Gastroesophageal sphincter (tissue), 3 donors: ENCODE data around the gene KLK13.

Experiments
- EP300 ChIP-seq: sonication (generic); formaldehyde crosslinking; IDR thresholded peaks from one replicate; pipeline ENCODE4 v1.6.1; 2017; ENCODE audit warnings: antibody characterized with exemption, mild to moderate bottlenecking
- TF ChIP-seq, protein P1 (sequence below), 4 experiments: fragments of 200-600 bp in 2 of 4; fragments of 450-650 bp in 2 of 4; sonication (generic) in 1 of 4; IDR thresholded peaks; one replicate each; pipeline ENCODE4 v1.5.1; 2017 to 2019; ENCODE audit warnings: antibody characterized with exemption in 4 of 4, mild to moderate bottlenecking in 2 of 4, moderate library complexity in 2 of 4

DNA sequence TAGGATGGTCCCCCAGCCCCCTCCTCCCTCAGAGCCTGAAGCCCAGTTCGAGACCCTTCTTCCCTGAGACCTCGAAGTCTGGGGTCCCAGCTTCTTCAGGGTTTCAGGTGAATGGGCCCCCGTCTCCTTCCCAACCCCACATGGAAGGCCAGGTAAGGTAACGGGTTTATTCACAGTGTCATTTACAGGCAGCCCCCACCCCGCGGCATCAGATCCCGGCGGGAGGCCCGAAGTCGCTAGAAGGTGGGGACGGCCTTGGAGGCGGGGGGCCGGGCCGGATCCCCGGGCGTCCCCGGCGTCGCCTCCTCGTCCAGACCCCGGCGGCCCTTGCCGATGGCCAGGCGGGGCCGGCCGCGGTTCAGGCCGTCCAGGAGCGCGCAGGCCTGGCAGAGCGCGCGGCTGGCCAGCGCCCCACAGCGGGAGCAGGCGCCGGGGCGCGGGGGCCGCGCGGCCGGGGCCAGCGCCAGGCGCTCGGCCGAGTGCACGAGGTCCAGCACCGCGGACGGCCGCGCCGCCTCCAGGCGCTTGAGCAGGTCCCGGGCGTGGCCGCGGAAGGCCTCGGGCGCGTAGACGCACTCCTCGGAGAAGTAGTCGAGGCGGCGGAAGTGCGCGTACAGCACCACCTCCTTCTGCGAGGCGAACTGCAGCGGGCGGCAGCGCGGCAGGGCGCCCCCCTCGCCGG, 33.6 kb upstream of the KLK13 start:
- TF ChIP-seq, protein P1, sequence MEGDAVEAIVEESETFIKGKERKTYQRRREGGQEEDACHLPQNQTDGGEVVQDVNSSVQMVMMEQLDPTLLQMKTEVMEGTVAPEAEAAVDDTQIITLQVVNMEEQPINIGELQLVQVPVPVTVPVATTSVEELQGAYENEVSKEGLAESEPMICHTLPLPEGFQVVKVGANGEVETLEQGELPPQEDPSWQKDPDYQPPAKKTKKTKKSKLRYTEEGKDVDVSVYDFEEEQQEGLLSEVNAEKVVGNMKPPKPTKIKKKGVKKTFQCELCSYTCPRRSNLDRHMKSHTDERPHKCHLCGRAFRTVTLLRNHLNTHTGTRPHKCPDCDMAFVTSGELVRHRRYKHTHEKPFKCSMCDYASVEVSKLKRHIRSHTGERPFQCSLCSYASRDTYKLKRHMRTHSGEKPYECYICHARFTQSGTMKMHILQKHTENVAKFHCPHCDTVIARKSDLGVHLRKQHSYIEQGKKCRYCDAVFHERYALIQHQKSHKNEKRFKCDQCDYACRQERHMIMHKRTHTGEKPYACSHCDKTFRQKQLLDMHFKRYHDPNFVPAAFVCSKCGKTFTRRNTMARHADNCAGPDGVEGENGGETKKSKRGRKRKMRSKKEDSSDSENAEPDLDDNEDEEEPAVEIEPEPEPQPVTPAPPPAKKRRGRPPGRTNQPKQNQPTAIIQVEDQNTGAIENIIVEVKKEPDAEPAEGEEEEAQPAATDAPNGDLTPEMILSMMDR (IDR thresholded peaks at IDR 0.05), result peak in 3 of 4 experiments; percentile 24 to 48 (median 28)
- TF ChIP-seq EP300, result no peak
